ENCODE data around the gene GGCX. TPM values are rescaled to one million over a fixed set of nuclear protein-coding genes. Genes with fewer than 3 reads are reported as not detected.

GGCX gene
- total RNA-seq, 1 experiment from 2014 or later: 66.2 TPM

GRCh38 chr2:85579266-85579935 lies 18.1 kb upstream of the GGCX start:
- Mint-ChIP-seq H3K9me3 (ENCODE audit: low read depth, unreplicated experiment) (no peaks in the 10 kb centered on the region), H3K36me3 (ENCODE audit: insufficient read depth, unreplicated experiment) (peaks cover 27% of the 10 kb centered on the region), H3K27ac (ENCODE audit: unreplicated experiment) (no peak overlapping the region), H3K27me3 (ENCODE audit: unreplicated experiment) (no peaks in the 10 kb centered on the region), H3K4me1 (ENCODE audit: low read depth, unreplicated experiment) (peaks cover 19% of the 10 kb centered on the region), H3K4me3 (ENCODE audit: low read depth, unreplicated experiment) (no peak overlapping the region)
- CTCF ChIA-PET: no interaction called here
- intact Hi-C loops (cut with micrococcal nuclease; ENCODE audit: unreplicated experiment): no loop called here
- BruUV-seq (replicated peaks): no TSS peak
- TF ChIP-seq CTCF (IDR thresholded peaks at IDR 0.05; ENCODE audit: unreplicated experiment): no peak
- no peak for DNase-seq

DNA sequence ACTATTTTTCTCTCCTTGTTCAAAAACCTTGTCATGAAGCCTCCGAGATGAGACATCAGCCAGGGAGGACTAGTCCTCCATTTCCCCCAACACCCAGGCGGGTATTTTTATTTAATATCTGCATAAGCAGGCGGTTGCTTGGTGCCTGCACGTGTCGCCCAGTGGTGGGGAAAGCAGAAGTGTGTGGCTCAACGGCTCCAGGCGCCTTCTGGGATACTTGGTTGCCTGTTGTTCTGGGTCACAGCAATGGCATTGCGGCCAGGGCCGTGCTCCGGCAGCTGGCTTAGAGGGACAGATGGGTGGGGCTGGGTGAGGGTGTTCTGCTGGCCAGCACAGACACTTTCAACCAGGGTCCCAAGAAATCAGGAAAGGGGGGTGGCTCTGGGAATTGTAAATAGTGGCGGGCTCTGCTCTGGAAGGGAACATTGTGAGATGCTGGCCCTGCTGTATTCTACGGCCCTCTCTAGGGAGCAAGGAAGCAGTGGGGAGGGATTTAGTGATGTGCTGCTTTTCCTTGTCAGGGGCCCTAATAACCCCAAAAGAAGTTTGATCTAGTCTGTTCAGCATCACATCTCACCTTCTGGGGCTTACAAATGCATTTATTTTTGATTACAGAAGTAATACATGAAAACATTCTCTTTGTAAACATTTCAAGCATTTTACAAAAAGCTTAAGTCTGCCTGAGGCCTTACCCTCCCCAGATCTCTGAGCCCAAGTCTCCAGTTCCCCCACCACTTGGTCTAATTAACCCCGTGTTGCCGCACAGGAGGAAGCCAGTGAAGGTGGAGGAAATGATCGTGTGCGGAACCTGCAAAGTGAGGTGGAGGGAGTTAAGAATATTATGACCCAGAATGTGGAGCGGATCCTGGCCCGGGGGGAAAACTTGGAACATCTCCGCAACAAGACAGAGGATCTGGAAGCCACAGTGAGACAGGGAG lies 17.2 kb upstream of the GGCX start:
- peak; percentile 18 for DNase-seq
- Mint-ChIP-seq H3K9me3 (ENCODE audit: low read depth, unreplicated experiment) (no peaks in the 10 kb centered on the region), H3K36me3 (ENCODE audit: insufficient read depth, unreplicated experiment) (peaks cover 27% of the 10 kb centered on the region), H3K27ac (ENCODE audit: unreplicated experiment) (peak overlapping the region; percentile 70), H3K4me1 (ENCODE audit: low read depth, unreplicated experiment) (peaks cover 19% of the 10 kb centered on the region), H3K27me3 (ENCODE audit: unreplicated experiment) (no peaks in the 10 kb centered on the region), H3K4me3 (ENCODE audit: low read depth, unreplicated experiment) (peak overlapping the region; percentile 88)
- CTCF ChIA-PET: interaction anchor here (1.1 to 2.6 kb wide), 2 partner anchors 17 to 21 kb away, joined by 4 to 11 read pairs; partner anchors contain the start of gene RNF181
- intact Hi-C loops (cut with micrococcal nuclease; ENCODE audit: unreplicated experiment): no loop called here
- no peak for TF ChIP-seq CTCF (IDR thresholded peaks at IDR 0.05; ENCODE audit: unreplicated experiment)
- BruUV-seq (replicated peaks): no TSS peak

DNA sequence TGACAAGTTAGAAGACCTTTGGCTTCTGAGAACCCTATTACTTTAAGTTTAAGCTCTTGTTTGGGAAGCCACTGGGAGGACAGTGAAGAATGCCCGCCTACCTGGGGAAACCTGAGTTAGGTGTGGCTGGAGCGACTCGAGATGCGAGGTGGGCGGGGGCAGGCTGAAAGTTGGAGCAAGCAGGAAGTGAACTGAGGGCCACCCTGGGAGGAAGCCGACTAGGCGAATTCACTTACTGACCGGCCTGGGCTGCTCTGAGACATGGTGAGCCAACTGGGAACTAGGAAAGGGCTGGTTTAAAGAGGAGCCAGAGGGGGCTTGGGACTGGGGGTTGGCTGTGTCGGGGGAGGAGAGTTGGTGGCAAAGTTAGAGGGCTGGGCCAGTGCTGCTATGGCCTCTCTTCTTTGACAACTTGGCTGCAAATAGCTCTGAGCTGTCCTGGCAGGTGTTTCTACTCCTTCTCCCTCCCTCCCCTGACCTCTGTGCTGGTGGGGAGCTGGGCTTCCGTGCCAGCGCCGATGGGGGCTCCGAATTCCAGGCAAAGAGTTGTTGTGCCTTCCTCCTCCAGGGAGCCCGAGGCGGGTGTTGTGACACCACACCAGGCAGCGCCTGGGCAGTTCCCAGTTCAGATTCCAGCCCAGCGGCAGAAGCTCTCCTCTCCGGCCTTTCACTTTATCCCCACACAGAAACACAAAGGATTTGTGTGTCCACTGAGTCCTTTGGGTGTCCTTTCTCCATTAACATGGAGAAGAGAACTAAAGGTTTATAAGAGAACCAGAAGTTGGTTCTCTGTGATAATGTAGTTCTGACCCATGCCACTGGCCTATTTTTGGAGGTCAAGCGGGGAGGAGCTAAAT lies 16.3 kb upstream of the GGCX start, which contains the start of gene VAMP8:
Gene VAMP8, plus strand, starts transcription at position 201 of the 857 bp plus-strand sequence. Its CDS starts 61 bp downstream, at position 262.
- intact Hi-C loops (cut with micrococcal nuclease; ENCODE audit: unreplicated experiment): no loop called here
- BruUV-seq (replicated peaks): TSS peak; percentile 63
- CTCF ChIA-PET: interaction anchor here (0.7 to 2.6 kb wide), 7 partner anchors 18 to 332 kb away, joined by 4 to 11 read pairs (median 7); partner anchors contain the start of gene RNF181

More for the DNA sequence above, 16.3 kb upstream of the GGCX start, which contains the start of gene VAMP8:
- H3K4me3 Mint-ChIP-seq (ENCODE audit: low read depth, unreplicated experiment): peak within 1 kb of the TSS; percentile 88
- peaks cover 22% of the 10 kb centered on the region for H3K4me1 Mint-ChIP-seq (ENCODE audit: low read depth, unreplicated experiment)
- TF ChIP-seq CTCF (IDR thresholded peaks at IDR 0.05; ENCODE audit: unreplicated experiment): no peak
- H3K27ac Mint-ChIP-seq (ENCODE audit: unreplicated experiment): peak within 1 kb of the TSS; percentile 70
- peaks cover 6% of the 10 kb centered on the region for H3K27me3 Mint-ChIP-seq (ENCODE audit: unreplicated experiment)
- no peaks in the 10 kb centered on the region for H3K9me3 Mint-ChIP-seq (ENCODE audit: low read depth, unreplicated experiment)
- H3K36me3 Mint-ChIP-seq (ENCODE audit: insufficient read depth, unreplicated experiment): peaks cover 27% of the 10 kb centered on the region
- peak; percentile 88 for DNase-seq

All from Calu3 (cell line).